Cerebellar cortex (tissue), 1 donor: ENCODE data around the gene PRCP.
A peak's percentile ranks its signal among the peaks of the same experiment; 100 is the strongest.

Experiments
- DNase-seq: peaks from one replicate; pipeline ENCODE4 v3.0.0-alpha.2; 2015; ENCODE audit warnings: low spot score

PRCP gene

DNA sequence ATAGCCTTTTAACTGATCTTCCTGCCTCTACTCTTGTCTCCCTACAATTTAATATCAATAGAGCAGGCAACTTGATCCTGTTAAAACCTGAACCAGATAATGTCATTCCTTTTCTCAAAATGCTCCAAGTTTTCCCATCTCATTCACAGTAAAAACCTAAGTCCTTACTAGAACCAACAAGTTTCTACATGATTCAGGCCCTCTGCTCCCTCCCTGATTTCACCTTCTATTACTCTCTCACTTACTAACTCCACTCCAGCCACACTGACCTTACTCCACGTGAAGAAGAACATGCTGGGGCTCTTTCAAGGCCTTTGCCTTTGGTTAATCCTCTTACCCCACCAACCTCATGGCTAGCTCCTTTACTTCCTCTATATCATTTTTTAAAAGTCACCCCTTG is 71.1 kb downstream of the PRCP start:
- DNase-seq, result no peak

DNA sequence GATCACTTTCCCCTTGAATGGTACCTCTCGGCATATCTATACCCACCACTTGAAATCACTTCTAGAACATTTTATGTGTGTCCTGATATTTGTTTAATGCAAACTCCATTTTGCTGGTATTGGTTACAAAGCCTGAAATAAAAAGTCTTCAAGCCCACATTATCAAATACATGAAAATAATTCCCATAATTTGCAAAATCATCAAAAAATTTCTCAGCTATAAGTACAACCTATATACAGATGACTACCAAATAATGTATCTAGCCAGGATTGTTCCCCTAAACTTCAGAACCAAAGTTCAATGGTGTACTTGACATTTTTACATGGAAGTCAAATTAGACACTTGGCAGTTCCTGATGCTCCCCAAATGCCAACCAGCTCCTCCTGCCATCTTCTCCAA is 71.8 kb downstream of the PRCP start:
- DNase-seq, result no peak

DNA sequence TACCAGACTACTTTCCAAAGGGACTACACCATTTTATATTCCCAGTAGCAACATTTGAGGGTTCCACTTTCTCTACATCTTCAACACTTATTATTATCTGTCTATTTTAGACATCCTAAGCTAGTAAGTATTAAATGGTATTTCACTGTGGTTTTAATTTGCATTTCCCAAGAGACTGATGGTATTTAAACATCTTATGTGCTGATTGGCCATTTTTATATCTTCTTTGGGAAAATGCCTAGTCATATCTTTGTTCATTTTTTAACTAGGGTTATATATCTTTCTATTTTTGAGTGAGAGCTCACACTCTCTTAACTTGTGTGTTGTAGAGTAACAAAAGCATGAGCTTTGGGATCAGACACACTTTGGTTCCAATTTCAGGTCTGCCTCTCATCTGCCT is 73.7 kb downstream of the PRCP start:
- no peak for DNase-seq

DNA sequence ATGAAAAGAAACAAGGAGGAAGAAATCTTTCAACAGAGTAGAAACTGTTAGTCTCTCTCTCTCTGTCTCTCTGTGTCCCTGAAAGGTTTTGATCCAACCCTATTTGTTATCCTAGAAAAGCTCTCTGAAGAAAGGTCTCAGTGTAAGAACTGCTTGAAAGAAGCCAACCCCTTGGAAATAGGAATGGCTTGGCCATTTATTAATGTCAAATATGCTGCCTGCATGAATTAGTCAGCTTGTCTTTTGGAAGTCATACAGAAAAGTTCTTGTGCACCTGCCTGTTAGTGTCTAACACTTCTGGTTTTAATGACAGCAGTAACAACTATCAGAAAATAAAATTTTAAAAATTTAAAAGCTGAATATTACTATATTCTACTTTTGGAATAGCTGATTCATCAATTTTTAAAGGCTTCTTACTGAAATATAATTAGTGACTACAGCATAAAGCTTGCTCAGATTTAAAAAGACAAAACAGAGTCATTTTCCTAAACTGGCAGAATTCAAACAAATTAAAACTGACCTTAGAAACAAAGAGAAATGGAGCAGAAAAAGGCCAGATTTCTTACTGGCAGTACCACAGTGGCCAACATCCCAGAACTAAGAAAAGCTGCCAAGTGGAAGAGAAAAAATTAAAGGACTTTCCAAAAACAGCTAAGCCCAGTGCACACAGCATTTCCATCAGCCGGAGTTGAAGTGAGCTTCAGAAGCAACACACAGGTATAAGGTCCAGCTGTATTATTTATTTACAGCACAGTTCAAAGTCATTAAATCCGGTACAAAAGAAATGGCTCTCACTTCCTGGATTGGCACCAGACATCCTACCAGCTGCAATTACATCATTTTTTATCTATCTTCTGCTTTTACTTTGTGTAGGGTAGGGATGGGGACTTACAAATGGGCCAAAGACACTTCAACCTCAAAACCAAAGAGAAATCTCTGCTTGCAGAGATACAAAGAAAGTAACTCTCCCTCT is 76.3 kb downstream of the PRCP start:
- DNase-seq, result peak; percentile 90

DNA sequence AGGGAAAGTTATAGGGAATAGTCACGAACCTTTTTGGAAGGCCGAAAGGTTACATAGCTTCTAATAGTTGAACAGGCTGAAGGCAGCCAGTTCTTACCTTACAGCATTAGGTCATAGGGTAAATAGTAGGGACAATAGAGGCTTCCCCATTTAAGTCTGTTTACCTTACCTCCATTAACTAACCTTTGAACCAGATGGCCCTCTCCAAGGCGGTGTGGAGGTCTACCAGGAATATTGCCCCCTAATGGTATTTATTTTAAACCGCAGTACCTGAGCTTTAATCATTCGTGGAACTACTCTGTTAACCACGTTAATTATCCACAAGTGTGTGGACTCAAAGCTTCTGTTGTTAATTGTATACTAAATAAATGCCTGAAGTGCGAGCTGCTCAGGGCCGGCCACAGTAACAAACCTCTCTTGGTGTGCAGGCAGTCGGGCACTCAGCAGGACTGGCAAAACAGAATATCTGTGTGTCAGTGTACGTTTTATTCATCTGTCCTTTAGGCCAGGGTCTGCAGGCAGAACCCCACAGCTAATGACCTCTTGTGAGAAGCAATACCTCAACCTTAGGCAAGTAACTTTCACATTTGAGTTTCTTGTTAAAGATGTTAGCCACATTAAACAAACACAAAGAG is 81.7 kb downstream of the PRCP start:
- DNase-seq, result no peak

DNA sequence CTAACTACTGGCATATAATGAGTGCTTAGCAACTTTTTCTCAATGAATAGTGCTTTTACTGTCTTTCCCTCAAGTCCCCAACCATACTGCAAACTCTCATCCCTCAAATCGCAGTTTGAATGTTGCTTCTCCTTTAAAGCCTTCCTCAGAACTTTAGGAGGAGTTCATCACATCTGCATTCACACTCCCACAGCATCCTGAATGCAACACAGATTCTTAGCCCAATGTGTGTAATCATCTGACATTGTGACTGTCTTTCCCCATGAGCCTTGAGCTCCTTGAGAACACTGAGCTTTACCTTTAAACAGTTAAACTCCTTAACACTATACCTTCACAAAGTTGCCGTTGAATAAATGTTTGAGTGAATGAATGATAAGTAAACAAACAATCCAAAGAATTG is 84.8 kb downstream of the PRCP start:
- DNase-seq, result no peak

DNA sequence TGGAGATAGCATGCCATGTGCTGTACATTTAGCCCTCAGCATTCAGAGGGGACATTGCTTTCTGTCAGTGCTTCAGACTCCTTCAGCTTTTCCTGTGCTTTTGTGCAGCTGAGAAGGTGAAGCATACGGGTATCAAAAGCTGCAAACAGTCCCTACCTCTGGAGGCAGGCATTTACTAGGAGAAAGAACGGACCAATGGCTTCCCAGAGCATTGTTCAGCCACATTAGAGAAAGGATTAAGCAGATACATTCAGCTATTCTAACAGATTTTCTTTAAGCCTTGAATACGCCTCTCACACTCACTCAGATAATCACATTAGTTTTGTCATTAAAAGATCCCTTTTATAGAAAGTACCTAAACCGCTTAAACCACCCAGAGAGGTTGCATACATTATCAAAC is 85.9 kb downstream of the PRCP start:
- DNase-seq, result no peak

DNA sequence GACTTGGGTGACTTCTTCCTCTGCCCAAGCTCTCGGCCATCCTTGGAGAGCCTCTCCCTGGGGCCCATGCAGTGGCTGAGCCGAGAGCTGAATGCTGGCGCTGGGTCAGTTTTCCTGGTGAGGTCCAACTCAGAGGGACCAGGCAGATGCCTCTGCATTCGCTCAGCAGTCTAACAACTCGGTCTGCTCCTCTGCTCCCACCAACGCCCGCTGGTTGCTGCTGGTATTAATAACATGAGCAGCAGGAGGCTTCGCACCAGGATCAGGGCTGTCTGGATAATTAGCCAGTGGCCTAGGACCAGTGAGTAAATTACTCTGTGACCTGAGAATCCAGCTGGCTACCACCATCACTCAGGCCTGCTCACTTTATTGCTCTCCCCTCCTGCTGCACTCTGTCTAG is 88.9 kb downstream of the PRCP start:
- DNase-seq, result no peak

DNA sequence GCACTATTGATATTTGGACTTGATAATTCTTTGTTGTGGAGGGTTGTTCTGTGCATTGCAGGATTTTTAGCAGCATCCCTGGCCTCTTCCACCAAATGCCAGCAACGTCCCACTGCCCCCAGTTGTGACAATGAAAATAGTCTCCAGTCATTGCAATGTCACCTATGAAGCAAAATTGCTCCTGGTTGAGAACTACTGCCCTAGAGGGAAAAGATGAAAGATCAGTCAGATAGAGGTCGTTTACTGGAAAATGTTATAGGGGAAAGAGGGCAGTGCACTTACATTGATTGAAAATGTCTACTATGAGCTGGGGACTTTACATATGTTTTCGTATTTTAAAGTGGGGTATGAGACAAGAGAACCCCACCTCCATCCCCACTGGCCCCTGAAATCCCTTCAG is 89.5 kb downstream of the PRCP start:
- no peak for DNase-seq

DNA sequence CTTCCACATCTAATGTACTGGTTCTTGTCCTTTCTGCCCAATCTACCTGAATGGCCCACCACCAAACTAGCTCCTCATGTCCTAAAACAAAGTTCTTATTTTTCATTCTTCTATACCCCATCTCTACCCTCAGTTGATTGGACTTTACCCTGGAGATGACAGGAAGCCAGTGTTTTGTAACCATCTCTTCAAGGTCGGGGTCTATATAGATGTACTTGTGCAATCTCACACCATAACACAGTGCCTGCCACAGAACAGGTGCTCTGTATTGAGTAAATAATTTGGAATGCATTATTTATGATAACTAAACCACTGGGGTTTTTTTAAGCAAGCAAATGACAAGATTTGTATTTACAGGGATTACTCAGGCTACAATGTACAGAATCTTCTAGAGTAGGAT is 89.9 kb downstream of the PRCP start:
- DNase-seq, result no peak

DNA sequence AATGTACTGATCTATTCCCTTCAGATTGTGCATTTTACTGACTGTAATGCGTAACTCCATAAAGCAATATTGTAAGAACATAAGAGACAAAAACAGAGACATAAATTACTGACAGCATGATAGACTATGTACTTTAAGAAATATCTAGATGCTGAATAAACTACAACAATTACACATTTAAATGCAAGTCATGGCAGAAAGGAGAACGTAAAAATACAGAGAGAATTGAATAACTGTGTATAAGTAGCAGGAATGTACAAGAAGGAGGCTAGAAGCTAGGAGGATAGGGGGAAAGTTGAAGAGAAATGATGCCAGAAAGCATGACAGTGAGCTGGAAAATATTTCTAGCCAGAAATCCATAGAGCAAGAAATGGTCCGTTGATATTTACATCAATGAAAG is 92.6 kb downstream of the PRCP start:
- DNase-seq, result no peak

DNA sequence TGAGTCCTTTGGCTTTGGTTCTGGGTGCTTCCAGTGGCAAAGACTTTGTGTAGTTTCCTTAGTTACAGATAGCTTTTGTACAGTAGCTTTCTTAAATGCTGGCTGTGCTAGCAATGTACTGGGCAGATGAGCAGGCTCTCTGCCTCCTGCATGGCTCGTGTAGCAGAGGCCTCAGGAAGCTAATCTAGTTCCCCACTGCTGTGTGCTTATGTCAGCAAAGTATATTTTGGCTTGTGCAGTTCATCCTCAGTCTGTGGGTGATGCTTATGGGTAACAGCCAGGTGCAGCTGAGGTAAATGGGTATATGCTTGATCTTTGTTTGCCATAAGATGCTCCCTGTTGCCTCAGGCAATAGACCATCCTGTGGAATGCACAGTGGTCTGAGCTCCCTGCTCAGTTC is 97.5 kb downstream of the PRCP start:
- DNase-seq, result no peak

DNA sequence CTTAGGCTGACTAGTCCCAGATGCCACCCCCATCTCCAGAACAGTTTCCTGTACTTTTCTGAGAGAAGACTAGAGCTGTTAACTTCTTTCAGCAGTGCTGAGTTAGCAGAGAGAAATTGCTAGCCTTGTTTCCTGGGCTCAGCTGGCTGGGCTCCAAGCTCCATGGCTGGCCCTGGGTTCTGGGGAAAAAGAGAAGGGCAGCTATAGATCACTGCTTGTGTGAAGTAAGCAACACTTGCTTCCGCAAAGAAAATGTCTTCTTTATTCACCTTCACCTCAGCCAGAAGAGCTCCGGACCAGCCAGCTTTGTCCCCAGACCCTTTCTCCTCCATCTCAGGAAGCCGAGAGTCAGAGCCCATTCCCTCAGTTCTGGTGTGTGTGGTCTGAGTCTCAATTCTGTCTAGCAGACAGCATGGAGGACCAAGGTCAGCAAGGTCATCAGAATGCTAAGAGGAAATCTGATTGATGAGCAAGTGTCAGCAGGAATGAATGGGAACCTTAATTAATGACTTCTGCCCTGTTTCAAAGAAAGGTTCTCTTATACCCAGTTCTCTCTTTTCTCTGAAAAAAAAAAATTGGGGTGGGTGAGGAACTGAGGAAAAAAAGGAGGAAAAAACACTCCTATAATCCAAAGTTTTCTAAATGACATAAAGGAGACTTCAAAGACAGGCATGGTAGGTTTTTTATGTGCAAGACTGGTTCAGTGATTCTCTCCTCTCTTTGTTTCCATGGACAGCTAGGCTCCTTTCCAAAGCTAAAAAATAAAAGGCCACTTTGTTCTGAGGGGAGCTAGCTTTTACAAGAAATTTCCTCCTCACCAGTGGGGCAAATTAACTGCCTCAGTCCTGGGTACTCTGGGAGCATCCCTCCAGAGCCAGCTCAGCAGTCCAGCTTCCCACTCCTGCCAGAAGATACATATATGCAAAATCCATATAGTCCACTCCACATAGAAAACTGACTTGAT is 103.0 kb downstream of the PRCP start:
- DNase-seq, result peak; percentile 20

DNA sequence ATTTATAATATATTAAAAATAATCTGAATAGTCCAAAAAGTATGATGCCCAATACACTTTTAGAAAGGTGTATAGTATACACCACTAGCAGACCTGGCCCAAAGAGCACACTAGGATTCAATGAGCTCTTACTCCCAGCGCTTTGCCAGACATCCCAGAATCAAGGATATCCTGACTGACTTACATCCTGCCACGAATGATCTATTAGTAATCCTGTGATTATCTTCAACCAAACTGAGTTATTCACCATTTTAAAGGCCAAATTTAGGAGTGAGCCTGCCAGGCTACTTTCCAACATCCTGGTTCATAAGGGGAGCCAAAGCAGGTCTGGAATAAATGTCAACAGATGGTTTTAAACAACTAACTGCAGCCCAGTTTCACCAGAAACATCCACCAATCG is 105.7 kb downstream of the PRCP start:
- DNase-seq, result no peak

DNA sequence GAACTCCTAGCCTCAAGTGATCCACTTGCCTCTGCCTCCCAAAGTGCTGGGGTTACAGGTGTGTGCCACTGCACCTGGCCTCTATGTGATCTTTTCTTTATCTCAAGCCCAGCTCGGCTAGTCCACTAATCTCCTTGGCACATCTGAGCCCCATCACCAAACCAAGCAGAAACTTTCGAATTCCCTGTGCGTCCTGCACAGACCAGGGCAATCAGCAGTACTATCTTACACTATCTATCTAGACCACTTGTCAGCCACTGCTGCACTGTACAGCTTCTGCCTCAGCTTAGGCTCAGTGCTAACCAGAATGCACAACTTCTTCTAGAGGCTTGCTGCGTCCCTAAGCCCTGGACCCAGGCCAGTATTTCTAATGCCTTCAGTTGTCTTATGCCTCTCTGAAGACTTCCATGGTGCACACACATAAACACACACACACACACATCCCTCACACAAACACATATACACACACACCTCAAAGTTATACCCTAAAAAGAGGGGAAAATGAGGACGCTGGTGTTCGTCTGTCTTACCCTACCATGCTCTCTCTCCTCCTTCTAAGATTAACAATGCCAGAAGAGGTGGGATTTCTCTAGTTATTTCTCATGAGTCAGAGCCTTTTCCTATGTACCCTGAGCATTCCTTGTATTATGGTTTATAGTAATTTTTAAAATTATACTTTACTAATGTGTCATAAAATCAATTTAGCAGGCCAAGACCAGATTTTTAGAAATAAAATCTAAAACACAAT is 107.2 kb downstream of the PRCP start:
- DNase-seq, result no peak

DNA sequence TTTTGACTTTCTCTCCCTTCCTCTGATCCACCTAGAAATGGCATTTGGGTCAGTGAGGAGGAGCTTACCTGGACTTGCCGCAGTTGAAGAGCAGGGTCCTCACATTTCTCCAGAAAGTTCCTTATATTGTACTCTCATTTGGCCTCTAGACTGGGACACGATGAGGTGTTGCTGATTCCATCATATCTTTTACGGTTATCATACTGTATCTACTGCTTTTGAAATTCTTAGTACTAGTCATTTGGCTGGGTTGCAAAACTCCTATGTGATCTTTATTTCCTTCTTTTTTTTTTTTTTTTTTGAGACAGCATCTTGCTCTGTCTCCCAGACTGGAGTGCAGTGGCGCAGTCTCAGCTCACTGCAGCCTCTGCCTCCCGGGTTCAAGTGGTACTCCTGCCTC is 107.9 kb downstream of the PRCP start:
- no peak for DNase-seq

DNA sequence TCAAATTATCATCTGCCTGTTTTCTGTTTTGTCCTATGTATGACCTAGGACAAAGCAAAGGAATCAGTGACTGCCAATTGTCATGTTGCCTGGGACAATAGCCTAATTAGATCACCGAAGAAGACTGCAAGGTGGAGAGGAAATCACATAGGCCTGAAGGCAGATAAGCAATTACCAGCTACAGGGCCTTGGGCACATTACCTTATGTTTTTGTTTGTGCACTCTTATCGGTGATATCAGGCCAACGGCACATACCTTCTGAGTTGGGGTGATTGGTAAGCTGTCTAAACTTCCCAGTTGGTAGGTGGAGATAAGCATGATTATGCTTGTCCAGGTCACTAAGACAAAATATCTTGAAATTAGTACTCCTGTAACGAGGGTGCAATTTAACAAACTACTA is 108.5 kb downstream of the PRCP start:
- peak; percentile 8 for DNase-seq

DNA sequence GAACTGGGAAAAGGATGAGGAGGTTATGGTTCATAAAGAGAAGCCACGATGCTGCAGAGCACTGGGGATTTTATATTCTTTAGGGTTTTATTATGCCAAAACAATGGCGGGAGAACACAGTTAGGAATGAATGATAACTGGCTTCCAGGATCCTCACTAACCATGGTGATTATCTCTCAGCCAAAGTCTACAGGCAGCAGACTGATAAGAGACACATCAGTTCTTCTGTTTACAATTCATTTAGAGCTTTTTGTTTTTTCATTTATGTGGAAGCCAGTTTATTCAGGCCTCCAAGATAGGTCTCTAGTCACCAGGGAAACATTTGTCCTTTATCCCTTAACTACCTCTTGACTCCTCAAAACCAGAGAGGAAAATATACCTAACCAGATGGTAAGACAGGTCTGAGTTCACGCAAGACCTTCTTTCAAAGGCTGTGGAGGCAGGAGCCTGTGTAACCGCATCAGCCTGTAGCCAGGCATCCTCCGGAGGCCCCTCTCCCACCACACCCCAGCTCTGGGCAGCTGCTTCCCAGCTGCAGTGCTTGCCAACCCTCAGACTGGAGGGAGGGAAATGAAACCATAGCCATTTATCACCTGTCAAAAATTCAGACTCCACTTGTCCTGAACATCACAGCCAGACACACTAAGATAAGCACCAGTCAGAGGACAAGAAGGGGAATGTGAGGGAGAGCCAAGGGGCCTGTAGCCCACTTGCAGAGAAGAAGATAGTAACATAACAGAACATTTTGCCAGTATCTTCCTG is 109.3 kb downstream of the PRCP start:
- no peak for DNase-seq

DNA sequence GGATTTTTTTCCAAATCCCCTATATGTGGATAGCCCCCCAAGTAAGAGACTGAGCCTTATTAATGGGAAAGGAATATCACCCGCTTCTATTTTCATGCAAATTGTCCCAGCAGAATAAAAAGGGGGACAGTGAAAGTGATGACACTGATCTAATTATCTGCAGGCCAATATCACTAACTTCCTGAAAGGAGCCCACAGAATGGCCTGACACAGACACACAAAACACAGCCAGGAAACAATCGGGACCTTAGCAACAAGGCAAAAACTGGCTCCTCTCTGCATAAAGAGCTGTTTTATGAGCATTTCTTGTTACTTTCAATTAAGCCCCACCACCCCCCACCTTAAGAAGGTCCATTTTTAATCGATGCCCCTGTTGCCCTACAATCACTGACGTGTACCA is 112.2 kb downstream of the PRCP start:
- DNase-seq, result no peak

DNA sequence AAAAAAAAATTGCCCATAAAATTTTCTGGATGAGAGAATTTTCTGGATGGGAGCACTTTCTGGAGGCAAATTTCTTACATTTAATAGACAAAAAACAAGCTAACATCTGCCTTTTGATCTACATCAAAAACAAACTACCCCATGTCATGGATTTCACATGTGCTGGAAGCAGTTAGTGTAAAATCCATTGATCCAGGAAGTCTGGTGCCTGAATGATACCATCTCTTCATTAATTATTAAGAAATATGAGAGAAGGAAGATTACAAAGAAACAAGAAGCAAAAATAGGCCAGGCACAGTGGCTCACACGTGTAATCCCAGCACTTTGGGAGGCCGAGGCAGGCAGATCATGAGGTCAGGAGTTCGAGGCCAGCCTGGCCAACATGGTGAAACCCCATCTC is 113.4 kb downstream of the PRCP start:
- DNase-seq, result no peak

DNA sequence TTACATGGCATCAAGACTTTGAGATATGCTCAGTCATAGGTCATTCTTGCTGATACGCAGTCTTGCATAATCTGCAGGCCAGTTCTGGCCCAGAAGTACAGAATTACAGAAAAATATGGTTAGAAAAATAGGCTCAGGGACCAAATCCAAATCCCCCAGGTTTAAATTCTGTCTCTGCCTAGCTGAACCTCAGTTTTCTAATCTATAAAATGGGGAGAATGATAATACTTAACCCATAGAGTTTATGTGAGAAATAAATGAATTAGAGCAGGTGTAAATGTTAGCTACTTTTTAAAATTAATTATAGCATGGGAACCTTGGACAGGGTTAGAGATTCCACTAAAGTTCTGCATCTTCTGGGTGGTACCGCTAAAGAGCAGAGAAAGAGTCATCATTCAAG is 114.2 kb downstream of the PRCP start:
- no peak for DNase-seq
